Glomerular visceral epithelial cell (primary cell): Measurements from ENCODE around the gene CXCR2.
A peak's percentile ranks its signal among the peaks of the same experiment; 100 is the strongest.
"Not testable (repeated sequence)": the region's sequence is repeated elsewhere in the genome, so short reads cannot be mapped to it uniquely, and the experiment has no call there.

Experiments used
- DNase-seq: peaks from one replicate; pipeline ENCODE4 v3.0.0-alpha.2; 2016; ENCODE audit errors: extremely low spot score

Gene CXCR2

GRCh38 chr2:218125626-218126080 lies at the start of gene CXCR2:
CXCR2 (plus strand) TSS chr2:218126028; CDS start chr2:218134802, 8,774 bp downstream.
- DNase-seq, result no peak

GRCh38 chr2:218077464-218078216 lies 48.2 kb upstream of the CXCR2 start:
- DNase-seq, result no peak

GRCh38 chr2:218079943-218080913 lies 45.6 kb upstream of the CXCR2 start:
- DNase-seq, result no peak

- no peak for DNase-seq
These were observed 44.8 kb upstream of the CXCR2 start for GRCh38 chr2:218081063-218081462.

- DNase-seq, result peak; percentile 86
These were observed 44.1 kb upstream of the CXCR2 start for GRCh38 chr2:218081695-218082094.

GRCh38 chr2:218082586-218083351 lies 43.1 kb upstream of the CXCR2 start:
- DNase-seq, result no peak

GRCh38 chr2:218083352-218083676 lies 42.5 kb upstream of the CXCR2 start:
- DNase-seq, result no peak

GRCh38 chr2:218086478-218086877 lies 39.4 kb upstream of the CXCR2 start:
- no peak for DNase-seq

- no peak for DNase-seq
These were observed 36.6 kb upstream of the CXCR2 start for GRCh38 chr2:218089259-218089658.

- DNase-seq, result no peak
These were observed 34.1 kb upstream of the CXCR2 start for GRCh38 chr2:218091746-218092145.

- no peak for DNase-seq
These were observed 31.9 kb upstream of the CXCR2 start for GRCh38 chr2:218093879-218094278.

GRCh38 chr2:218095853-218096252 lies 30.0 kb upstream of the CXCR2 start:
- no peak for DNase-seq

- DNase-seq, result no peak
These were observed 27.9 kb upstream of the CXCR2 start for GRCh38 chr2:218097975-218098374.

GRCh38 chr2:218108834-218109233 lies 17.0 kb upstream of the CXCR2 start:
- DNase-seq, result not testable (repeated sequence)

GRCh38 chr2:218121789-218122188 lies 4.0 kb upstream of the CXCR2 start:
- not testable (repeated sequence) for DNase-seq

- not testable (repeated sequence) for DNase-seq
These were observed 3.5 kb upstream of the CXCR2 start for GRCh38 chr2:218122286-218122685.

GRCh38 chr2:218123986-218124385 lies 1.8 kb upstream of the CXCR2 start:
- DNase-seq, result no peak

GRCh38 chr2:218125095-218125494 lies 733 bp upstream of the CXCR2 start:
- DNase-seq, result no peak

GRCh38 chr2:218127929-218128455 lies 2.2 kb downstream of the CXCR2 start:
- DNase-seq, result no peak

GRCh38 chr2:218128781-218129457 lies 3.1 kb downstream of the CXCR2 start:
- DNase-seq, result no peak
